DOHH2 (cell line): ENCODE measurements around the gene SEPHS2.

Source experiments
- CTCF ChIP-seq: fragments of 200-600 bp; sonication (generic); IDR thresholded peaks from one replicate; pipeline ENCODE4 v1.5.1; 2014; ENCODE audit warnings: antibody characterized with exemption, mild to moderate bottlenecking, low read depth, low read length; ENCODE audit not compliant: poor library complexity, severe bottlenecking
- EZH2phosphoT487 ChIP-seq: fragments of 200-600 bp; sonication (generic); IDR thresholded peaks from 2 replicates; pipeline ENCODE4 v1.6.1; 2017; ENCODE audit warnings: borderline replicate concordance, mild to moderate bottlenecking, antibody characterized with exemption, low read length, moderate library complexity, mixed read lengths

GRCh38 chr16:30407804-30408534, 37.7 kb downstream of the SEPHS2 start:
- TF ChIP-seq CTCF (no peak), EZH2phosphoT487 (no peak)
